ENCODE data around the gene GALE.

GALE gene

DNA sequence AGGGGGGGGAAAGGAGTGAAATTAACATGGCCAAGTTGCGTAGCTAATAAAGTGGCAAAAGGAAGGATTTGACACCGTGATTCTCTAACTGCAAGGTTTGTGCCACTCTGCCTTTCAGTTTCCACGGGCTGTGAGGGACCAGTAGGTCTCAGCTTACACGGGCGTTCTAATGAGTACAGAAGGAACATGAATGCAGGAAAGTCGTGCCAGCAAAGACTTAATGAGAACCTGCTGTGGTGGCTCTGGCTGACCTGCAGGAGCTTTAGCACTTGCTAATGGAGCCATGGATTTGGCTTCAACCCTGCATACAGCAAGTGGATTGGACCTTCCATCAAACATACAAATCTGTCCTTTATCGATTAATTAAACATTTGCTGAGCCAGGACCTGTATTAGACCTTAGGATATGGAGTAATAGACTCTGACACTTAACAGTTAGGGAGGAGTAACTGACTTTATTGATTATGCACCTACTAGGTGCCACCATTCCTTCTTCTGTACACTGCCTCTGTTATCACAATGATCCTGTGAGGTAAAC lies 37.4 kb downstream of the GALE start:
- Mint-ChIP-seq H3K36me3 (peaks cover 30 to 40% of the 10 kb centered on the region in 2 donors), H3K9me3 (no peaks in the 10 kb centered on the region), H3K27me3 (no peaks in the 10 kb centered on the region), H3K4me3 (no peak overlapping the region), H3K4me1 (peaks cover 4 to 6% of the 10 kb centered on the region in 2 donors), H3K27ac (no peak overlapping the region)
- ATAC-seq (replicated peaks) (no peak), DNase-seq (no peak)

DNA sequence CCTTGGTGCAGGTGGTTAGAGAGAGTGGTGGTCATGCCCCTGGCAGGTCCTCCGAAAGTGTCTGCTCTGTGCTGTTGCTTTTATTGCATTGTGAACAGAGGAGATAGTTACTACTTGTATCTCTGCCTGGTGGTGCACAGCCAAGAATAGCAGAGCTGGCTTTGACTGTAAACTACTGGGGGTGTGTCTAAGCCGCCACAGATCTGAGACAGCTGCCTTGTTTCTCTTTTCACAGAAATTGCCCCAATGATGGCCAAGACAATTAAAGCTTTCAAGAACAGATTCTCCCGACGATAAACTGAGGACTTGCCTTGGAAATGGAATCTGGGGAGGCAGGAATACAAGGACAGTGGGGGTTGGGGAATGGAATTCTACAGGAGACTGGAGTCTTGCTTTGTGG lies 41.3 kb downstream of the GALE start:
- no peak overlapping the region for H3K4me3 Mint-ChIP-seq

DNA sequence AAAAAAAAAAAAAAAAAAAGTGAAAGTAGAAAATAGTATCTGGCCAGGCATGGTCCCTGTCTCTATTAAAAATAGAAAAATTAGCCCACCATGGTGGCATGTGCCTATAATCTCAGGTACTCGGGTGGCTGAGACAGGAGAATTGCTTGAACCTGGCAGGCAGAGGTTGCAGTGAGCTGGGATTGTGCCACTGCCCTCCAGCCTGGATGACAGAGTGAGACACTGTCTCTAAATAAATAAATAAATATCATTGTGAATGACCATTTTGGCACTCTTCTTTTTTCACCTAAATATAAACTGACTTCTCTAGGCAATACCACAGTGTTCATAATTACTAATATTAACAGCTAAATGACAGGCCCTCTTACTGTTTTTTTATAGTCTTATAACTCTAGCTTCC lies 42.7 kb downstream of the GALE start:
- DNase-seq (no peak), ATAC-seq (replicated peaks) (no peak)
- Mint-ChIP-seq H3K36me3 (peaks cover 41 to 59% of the 10 kb centered on the region in 2 donors), H3K9me3 (no peaks in the 10 kb centered on the region), H3K27ac (no peak overlapping the region), H3K27me3 (no peaks in the 10 kb centered on the region), H3K4me3 (no peak overlapping the region), H3K4me1 (peaks cover 6 to 12% of the 10 kb centered on the region in 2 donors)

More for the DNA sequence above, 41.3 kb downstream of the GALE start:
- H3K27ac Mint-ChIP-seq = no peak overlapping the region
- no peak for ATAC-seq (replicated peaks)
- peaks cover 34 to 51% of the 10 kb centered on the region in 2 donors for H3K36me3 Mint-ChIP-seq
- no peak for DNase-seq
- no peaks in the 10 kb centered on the region for H3K9me3 Mint-ChIP-seq
- no peaks in the 10 kb centered on the region for H3K27me3 Mint-ChIP-seq
- H3K4me1 Mint-ChIP-seq = peaks cover 6 to 12% of the 10 kb centered on the region in 2 donors

DNA sequence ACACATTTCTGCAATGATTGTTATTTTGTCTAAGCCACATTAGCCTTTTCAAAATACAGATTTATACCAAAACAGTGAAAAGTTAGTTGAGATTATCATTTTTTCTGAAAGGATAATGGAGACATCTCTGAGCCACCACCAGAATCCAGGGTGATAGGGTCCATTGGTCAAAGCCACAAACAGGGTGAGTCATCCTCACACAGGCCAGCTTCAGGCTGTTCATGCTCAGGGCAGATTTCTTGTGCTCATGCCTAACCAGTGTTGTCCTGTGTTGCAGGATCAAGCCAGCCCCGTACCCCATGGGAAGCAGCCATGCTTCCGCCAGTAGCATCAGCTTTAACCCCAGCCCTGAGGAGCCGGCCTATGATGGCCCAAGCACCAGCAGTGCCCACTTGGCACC lies 43.9 kb downstream of the GALE start:
- Mint-ChIP-seq H3K36me3 (peaks cover 36 to 50% of the 10 kb centered on the region in 2 donors), H3K9me3 (no peaks in the 10 kb centered on the region), H3K27ac (no peak overlapping the region), H3K4me3 (no peak overlapping the region), H3K4me1 (peaks cover 6 to 12% of the 10 kb centered on the region in 2 donors), H3K27me3 (no peaks in the 10 kb centered on the region)
- ATAC-seq (replicated peaks) (peak in 1 of 2 donors; percentile 60), DNase-seq (no peak)

DNA sequence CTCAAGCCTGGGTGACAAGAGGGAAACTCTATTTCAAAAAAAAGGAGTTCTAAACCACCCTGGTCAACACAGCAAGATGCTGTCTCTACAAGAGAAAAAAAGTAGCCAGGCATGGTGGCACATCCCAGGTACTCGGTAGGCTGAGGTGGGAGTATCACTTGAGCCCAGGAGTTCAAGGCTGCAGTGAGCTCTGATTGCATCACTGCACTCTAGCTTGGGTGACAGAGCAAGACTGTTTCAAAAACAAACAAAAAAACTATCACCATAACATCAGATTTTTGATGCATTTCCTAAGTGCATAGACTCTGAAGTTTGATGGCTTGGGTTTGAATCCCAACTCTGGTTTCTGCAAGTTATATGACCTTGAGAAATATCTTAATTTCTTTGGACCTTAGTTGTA lies 47.6 kb downstream of the GALE start:
- no peaks in the 10 kb centered on the region for H3K9me3 Mint-ChIP-seq
- no peak overlapping the region for H3K4me3 Mint-ChIP-seq
- H3K4me1 Mint-ChIP-seq = peaks cover 17 to 24% of the 10 kb centered on the region in 2 donors
- peaks cover 32 to 47% of the 10 kb centered on the region in 2 donors for H3K36me3 Mint-ChIP-seq
- ATAC-seq (replicated peaks) (no peak), DNase-seq (no peak)
- no peak overlapping the region for H3K27ac Mint-ChIP-seq
- H3K27me3 Mint-ChIP-seq = no peaks in the 10 kb centered on the region

DNA sequence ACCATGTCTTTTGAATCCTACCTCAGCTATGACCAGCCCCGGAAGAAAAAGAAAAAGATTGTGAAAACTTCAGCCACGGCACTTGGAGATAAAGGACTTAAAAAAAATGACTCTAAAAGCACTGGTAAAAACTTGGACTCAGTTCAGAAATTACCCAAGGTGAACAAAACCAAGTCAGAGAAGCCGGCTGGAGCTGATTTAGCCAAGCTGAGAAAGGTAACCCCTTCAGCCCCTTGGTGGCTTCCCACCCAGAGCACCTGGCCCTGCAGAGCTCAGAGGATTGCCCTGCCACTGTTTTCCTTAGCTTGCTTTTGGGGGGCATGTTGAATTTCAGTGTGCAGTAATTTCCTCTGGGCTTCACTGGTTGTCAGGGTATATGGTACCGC lies 48.7 kb downstream of the GALE start:
- Mint-ChIP-seq H3K4me1 (peaks cover 27 to 35% of the 10 kb centered on the region in 2 donors), H3K9me3 (no peaks in the 10 kb centered on the region), H3K27me3 (no peaks in the 10 kb centered on the region), H3K27ac (no peak overlapping the region), H3K36me3 (peaks cover 34 to 55% of the 10 kb centered on the region in 2 donors), H3K4me3 (no peak overlapping the region)
- ATAC-seq (replicated peaks) = no peak
- DNase-seq = no peak

DNA sequence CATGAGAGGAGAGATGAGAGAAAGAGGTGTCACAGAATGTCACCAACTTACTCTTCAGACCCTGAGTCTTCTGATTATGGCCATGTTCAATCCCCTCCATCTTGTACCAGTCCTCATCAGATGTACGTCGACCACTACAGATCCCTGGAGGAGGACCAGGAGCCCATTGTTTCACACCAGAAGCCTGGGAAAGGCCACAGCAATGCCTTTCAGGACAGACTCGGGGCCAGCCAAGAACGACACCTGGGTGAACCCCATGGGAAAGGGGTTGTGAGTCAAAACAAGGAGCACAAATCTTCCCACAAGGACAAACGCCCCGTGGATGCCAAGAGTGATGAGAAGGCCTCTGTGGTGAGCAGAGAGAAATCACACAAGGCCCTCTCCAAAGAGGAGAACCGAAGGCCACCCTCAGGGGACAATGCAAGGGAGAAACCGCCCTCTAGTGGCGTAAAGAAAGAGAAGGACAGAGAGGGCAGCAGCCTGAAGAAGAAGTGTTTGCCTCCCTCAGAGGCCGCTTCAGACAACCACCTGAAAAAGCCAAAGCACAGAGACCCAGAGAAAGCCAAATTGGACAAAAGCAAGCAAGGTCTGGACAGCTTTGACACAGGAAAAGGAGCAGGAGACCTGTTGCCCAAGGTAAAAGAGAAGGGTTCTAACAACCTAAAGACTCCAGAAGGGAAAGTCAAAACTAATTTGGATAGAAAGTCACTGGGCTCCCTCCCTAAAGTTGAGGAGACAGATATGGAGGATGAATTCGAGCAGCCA lies 49.3 kb downstream of the GALE start:
- H3K4me3 Mint-ChIP-seq = no peak overlapping the region
- peaks cover 28 to 38% of the 10 kb centered on the region in 2 donors for H3K4me1 Mint-ChIP-seq
- H3K27me3 Mint-ChIP-seq = no peaks in the 10 kb centered on the region
- H3K9me3 Mint-ChIP-seq = no peaks in the 10 kb centered on the region
- peak; percentile 18 for DNase-seq
- H3K36me3 Mint-ChIP-seq = peaks cover 33 to 50% of the 10 kb centered on the region in 2 donors
- ATAC-seq (replicated peaks) = peak; percentile 88 to 89
- no peak overlapping the region for H3K27ac Mint-ChIP-seq

DNA sequence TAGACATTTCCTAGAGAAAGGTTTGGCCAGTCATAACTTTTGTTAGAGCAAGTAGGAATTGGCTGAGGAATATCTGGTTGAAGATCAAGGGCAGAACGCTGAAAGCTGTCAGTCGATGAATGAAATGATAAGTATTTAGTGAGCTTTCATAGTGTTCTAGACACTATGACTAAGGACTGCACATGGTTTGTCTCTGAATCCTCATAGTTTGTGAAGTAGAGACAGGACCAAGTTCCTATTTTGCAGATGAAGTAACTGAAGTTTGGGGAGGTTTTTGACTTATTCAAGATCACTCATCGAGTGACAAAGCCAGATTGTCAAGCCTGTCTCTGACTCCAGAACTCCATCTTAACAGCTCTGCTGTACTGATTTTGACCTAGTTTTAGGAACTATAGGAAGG lies 52.5 kb downstream of the GALE start:
- Mint-ChIP-seq H3K4me1 (peaks cover 36 to 52% of the 10 kb centered on the region in 2 donors), H3K27me3 (no peaks in the 10 kb centered on the region), H3K4me3 (no peak overlapping the region), H3K27ac (no peak overlapping the region), H3K36me3 (peaks cover 28 to 40% of the 10 kb centered on the region in 2 donors), H3K9me3 (no peaks in the 10 kb centered on the region)
- ATAC-seq (replicated peaks) (no peak), DNase-seq (no peak)
